Measurements from ENCODE around the gene CD72.
A peak's percentile ranks its signal among the peaks of the same experiment; 100 is the strongest.
"Not testable (repeated sequence)": the region's sequence is repeated elsewhere in the genome, so short reads cannot be mapped to it uniquely, and the experiment has no call there.

Gene CD72

DNA sequence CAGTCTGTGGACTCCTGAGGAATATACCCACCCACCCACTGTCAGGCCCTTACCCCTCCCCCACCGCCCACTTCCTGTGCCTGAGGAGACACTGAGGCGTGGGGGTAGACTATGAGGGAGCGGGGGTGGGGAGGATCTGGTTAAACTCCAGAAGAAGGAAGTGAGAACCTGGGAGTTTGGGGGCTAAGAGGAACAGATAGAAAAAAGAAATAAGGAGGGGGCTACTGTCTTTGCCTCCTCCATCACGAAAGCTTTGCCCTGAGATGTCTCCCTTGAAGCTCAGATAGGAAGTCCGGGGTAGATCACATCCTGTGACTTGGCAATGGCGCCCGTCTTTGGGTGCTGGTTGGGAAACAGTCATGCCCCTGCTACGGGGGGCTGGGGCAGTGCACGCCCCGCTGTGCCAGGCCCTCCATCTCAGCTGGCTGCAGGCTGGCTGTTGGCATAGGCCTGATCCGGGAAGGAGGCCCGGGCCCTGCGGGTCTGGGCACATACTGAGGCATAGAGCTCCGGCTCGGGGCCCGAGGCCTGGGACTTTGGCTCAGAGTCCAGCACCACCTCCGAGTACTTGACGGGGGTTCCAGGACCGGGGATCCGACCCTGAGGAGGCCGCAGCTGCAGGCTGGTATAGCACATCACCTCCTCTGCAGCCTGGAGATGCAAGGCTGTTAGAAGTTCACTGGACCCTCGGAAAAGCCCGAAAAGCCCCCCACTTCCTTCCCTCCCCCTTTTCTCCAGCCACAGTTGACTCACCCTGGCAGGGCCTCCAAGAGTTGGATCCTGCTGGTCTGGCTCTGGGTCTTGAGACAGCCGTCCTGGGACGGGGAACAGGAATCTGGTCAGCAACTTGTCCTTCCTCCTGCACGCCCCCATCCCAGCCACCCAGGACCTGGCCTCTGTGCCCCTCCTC, 31.5 kb upstream of the CD72 start:
- DNase-seq (ENCODE audit: low spot score): no peak

DNA sequence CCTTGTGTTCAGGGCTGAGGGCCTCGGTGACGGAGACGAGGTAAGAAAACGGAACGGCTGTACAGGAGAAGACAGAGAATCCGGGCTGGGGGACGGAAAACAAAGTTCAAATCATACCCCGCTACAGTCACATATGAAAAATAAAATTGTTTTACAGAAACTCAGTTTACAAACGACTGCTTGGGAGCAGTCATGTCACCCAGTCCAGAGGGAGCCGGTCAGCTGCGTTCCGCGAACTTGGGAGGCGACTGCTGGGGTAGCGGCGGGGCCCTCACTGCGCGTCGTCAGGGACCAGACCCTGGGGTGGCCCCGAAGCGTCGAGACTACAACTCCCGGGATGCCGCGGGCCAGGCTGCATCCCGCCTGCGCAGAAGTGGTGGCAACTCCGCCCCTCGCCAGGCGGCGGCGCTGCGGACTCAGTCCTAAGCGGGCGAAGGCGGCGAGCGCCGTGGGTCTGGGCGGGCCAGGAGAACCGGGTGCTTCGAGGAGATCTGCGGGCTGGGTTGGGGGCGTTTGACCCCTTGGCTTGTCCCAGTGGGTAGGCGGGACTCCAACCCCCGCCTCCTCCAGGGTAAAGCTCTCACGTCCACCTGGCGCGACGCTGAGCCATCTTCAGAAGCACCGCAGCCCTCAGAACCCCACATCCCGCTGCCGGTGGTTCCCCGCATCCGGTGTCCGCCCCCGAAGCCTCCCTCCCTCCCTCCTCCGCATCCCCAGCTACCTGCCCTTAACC, 28.5 kb upstream of the CD72 start:
- DNase-seq (ENCODE audit: low spot score): peak; percentile 87

DNA sequence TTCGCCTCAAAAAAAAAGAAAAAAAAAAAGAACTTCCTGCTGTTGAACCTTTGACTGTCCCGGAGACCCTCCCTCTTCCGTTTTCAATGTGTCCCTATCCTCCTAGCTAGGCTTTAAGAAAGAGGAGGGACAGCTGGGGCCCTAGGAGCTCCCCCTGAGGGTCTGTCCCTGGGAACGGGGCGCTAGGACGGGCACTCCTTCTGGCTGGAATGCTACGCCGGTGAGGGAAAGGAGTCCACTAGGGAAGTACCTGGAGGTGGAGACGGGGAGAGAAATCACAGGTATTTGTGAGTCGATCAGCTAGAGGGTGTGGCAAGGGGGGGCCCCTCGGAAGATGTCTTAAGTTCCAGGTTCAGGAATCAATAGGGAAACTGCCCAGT, 27.9 kb upstream of the CD72 start:
- DNase-seq (ENCODE audit: low spot score): no peak

DNA sequence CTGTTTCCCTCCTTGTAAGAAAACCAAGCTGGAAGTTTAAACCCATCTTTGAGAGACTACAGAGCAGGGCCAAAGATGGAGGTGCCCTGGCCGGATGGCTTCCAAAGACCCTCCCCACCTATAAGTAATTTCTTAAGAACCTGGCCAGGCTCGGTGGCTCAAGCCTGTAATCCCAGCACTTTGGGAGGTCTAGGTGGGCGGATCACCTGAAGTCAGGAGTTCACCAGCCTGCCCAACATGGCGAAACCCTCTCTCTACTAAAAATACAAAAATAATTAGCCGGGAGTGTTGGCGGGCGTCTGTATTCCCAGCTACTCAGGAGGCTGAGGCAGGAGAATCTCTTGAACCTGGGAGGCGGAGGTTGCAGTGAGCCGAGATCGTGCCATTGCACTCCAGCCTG, 27.5 kb upstream of the CD72 start:
- not testable (repeated sequence) for DNase-seq (ENCODE audit: low spot score)

DNA sequence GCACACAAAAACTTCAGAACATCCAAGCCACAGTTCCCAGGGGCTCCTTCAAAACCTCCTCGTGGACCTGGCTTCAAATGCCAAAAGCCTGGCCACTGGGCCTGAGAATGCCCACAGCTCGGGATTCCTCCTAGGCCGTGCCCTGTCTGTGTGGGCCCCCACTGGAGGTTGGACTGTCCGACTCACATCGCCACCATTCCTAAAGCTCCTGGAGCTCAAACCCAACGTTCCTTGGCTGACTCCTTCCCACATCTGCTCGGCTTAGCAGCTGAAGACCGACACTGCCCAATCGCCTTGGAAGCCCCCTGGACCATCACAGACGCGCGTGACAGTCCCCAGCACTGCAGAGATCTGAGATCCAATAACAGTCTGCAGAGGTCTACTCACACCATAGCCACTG, 24.8 kb upstream of the CD72 start:
- no peak for DNase-seq (ENCODE audit: low spot score)

DNA sequence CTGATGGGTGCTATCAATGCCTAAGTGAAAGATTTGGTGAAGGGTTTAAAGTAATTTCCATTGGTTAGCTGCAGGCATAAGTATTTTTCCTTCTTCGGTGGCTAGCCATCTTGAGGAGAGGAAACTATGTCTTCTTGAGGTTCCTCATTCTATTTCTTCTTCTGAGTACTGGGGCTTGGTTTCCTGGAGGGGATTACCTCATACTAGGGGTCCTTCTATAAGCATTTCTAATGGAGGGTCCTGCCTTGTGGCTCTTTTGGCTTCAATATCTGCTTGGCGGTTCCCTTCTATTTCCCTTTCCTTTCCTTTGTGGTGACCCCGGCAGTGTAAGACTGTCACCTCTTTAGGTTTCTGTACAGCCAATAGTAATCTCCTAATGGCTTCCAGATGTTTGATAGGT, 23.3 kb upstream of the CD72 start:
- not testable (repeated sequence) for DNase-seq (ENCODE audit: low spot score)

DNA sequence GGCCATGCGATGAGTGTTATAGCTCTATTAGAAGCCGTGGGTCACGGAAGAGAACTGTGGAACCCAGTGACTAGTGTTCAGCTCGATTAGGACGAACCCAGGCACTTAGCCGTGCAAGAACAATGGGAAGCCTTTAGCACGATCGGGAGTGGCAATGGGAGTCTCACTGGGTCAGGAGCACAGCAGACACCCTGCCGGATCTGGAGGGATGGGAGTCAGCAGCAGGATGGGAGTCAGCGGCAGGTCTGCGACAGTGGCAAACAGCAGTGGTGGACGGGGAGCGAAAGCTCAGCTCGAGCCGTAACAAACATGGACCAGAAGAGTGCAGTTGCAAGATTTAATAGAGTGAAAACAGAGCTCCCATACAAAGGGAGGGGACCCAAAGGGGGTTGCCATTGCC, 22.2 kb upstream of the CD72 start:
- not testable (repeated sequence) for DNase-seq (ENCODE audit: low spot score)

DNA sequence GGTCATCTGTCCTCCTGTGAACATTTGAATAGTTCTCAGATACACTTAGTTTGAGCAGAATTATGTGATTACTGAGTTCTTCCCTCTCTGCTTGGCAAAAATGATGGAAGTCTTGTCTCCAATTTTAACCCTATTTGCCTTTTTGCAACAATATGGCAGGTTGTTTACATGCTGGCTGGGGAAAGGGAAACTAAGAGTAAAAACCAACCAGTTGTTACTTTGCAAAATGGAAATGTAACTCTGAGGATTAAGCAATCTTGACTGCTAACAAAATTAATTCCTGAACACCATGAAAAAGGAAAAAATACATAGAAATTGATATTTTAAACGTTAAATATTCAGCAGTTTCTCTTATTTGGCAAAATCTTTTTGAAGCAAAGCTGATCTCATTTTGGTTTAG, 21.4 kb upstream of the CD72 start:
- no peak for DNase-seq (ENCODE audit: low spot score)

DNA sequence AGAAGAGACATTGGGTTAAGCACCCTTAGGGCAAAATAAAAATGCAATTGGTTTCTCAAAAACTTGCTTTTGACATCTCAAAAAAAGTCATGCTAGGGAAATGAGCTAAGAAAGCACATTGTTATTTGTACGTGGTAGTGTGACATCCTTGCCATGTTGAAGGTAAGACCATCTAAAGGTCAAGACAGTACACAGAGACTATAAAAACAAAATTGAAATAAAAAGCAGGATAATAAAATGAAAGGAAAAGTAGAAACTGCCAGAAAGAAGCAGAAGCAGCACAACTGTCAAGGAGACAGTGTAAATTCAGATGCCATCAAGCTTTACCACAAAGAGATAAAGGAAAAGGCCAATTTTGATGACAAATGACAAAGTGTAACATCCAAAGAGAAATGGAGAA, 21.0 kb upstream of the CD72 start:
- not testable (repeated sequence) for DNase-seq (ENCODE audit: low spot score)

DNA sequence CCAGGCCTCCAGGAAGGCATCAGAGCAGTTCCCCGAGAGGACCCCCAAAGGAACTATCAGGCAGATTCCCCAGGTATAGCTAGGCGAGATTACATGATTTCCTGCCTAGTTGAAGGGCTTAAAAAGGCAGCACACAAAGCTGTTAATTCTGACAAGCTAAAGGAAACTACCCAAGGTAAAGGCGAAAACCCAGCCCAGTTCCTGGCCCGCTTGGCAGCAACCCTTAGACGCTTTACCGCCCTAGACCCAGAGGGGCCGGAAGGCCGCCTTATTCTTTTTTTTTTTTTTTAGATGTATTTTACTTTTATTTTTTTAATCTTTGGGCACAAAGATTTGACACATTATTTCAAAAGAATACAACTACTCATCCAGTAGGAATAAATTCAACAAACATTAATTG, 20.5 kb upstream of the CD72 start:
- not testable (repeated sequence) for DNase-seq (ENCODE audit: low spot score)

DNA sequence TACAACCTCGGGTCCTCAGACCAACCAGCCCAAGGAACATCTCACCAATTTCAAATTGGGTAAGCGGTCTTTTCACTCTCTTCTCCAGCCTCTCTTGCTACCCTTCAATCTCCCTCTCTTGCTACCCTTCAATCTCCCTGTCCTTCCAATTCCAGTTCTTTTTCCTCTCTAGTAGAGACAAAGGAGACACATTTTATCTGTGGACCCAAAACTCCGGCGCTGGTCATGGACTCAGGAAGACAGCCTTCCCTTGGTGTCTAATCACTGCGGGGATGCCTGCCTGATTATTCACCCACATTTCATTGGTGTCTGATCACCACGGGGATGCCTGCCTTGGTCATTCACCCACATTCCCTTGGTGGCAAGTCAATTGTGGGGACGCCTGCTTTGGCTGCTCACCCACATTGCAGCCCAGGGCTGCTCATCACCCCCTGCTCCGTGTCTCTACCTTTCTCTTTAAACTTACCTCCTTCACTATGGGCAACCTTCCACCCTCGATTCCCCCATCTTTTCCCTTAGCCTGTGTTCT, 19.3 kb upstream of the CD72 start:
- not testable (repeated sequence) for DNase-seq (ENCODE audit: low spot score)

DNA sequence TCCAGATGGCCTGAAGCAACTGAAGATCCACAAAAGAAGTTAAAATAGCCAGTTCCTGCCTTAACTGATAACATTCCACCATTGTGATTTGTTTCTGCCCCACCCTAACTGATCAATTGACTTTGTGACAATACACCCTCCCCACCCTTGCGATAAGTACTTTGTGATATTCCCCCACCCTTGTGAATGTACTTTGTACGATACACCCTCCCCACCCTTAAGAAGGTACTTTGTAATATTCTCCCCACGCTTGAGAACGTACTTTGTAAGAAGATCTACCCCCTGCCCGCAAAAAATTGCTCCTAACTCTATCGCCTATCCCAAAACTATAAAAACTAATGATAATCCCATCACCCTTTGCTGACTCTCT, 18.6 kb upstream of the CD72 start:
- not testable (repeated sequence) for DNase-seq (ENCODE audit: low spot score)

DNA sequence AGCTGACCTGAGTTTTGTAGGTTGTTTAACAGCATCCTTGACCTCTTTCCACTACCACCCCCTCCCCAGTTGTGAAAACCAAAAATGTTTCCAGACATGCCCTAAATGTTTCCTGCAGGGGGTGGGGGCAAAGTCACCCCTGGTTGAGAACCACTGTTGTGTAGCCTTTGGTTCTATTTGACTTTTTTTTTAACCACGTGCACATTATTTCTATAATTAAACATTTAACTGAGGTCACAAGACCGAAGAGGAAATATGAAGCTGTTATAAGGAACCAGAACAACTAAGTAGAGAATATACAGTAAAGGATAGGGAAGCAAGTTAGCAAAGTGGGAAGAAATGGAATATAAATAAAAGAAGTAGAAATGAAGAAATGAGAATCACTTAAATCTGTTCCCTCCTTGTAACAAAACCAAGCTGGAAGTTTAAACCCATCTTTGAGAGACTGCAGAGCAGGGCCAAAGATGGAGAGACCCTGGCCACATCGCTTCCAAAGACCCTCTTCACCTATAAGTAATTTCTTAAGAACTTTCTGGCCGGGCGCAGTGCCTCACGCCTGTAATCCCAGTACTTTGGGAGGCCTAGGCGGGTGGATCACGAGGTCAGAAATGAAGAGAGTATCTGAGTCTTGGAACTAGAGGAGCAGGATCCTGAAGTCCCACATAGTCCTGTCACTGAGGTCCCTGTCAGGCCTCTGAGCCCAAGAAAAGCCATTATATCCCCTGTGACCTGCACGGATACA, 18.1 kb upstream of the CD72 start:
- DNase-seq (ENCODE audit: low spot score): no peak

DNA sequence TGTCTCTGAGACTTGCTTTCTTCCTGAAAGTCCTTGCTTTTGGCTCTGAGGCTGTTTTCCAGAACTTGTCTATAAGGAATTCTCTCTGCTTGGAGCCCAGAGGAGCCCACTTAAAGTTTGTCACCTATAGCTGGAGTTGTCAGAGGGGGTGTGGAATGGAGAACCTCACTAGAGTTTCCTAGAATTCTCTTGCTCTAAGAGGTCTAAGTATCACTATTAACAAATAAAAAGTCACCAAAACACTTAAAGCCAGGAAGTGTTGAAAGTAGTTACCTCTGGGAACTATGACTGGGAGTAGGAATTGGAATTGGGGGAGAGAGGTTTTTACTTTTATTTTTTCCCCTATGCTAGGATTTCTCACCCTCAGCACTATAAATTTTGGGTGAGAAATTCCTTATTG, 17.5 kb upstream of the CD72 start:
- no peak for DNase-seq (ENCODE audit: low spot score)

DNA sequence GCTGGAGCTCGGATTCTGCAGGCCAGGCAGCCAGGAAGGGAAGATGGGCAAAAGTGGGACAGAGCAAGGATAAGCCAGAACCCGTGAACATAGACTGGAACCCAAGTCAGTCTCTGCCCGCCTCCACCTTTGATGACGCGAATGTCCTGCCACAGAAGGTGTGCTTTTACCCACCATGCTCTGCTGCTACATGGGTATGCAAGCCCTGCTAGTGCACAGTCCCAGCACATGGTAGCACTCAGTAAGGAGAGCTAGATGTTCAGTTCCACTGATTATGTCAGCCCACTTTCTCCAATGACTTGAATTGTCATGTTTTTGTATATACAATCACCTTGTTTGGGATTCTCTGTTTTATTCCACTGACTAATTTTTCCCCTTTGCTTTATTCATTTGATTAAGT, 11.4 kb upstream of the CD72 start:
- no peak for DNase-seq (ENCODE audit: low spot score)

DNA sequence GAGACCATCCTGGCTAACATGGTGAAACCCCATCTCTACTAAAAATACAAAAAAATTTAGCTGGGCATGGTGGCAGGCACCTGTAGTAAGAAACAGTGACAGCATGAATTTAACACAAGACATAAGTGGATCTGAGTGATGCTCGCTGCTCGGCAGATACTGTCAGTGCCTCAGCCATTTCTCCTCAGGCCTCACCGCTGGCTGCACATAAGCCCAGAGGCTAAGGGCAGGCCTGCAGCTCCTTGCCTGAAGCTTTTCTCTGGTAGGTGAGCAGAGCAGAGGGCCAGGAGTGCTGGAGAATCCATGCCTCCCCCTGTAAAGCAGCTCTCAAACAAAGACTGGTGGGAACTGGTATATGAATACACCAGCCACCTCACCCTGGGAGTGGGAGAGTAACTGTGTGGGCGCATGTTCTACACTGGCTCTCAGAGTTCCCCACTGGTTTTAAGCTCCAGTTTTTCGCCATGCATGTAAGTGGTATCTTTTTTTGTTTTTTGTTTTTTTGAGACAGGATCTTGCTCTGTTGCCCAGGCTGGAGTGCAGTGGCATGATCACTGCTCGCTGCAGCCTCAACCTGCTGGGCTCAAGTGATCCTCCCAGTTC, 10.3 kb upstream of the CD72 start:
- DNase-seq (ENCODE audit: low spot score): no peak

DNA sequence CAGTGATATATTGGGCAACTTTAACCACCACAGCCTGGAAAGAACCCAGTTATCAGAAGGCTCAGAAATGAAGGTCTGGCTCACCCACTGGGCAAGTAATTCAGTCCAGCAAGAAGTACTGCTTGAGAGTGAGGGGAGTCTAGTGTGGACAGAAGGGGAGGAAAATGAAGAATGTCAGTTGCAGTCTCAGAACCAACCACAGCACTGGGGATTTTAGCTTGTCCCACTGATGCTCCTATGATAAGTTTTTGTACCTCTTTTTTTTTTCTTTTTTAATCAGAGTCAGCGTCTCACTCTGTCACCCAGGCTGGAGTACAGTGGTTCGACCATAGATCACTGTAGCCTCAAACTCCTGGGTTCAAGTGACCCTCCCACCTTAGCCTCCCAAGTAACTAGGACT, 9.4 kb upstream of the CD72 start:
- no peak for DNase-seq (ENCODE audit: low spot score)

DNA sequence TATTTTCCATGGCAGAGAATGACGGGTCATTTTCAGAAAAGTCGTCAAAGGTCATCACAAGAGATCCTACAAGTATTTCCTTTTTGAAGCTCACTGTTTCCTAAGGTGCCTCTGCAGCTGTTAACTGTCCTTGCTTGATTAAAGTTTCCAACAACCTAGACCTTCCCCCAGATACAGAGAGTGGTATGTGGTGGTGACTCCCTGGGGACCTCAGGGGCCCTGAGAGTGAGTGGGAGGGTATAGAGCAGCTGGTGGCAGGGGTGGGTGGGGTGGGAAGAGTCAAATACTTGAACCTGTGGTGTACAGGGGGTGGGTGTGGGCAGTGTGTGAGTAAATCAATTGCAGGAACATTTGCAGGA, 1.6 kb upstream of the CD72 start:
- DNase-seq (ENCODE audit: low spot score): no peak

DNA sequence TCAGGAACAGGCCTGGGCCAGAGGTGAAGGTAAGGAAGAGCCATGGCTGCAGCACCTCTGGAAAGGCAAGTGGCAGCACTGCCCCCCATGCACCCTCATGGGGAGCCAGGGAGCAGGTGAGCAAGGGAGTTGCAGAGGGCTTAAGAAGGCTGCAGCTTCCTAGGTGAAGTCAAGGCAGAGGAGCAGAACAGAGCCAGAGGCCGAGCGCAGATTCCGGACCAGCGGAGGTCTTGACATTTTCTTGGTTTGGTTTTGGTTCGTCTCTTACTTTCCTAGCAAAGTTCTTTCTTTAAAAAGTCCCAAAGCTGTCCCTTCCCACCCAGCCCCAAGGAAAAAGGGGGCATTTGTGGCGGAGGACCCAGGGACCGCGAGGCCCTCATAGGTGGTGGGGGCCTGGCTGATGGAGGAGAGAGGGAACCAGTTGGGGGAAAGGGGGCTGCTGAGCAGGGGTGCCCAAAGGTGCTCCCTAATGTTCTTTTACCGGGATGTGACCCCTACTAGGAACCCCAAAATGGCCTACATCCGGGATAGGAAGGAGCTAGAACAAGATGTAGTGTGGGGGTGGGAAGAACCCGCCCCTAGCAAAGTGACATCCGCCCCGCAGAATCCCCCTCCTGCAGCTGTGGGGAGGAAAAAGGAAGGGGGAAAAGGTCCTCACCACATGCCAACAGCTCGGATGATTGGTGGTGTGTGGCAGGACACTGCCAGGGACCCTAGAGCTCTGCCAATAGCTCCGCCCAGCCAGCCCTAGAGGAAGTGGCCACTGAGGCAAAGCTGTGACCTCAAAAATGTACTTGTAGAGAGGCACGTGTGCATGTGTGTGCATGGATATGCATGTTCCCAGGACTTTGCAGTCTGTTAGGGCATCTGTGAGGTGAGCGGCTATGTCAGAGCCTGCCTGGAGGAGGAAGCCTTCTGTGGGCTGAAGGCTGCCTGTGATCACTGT, 914 bp upstream of the CD72 start:
- no peak for DNase-seq (ENCODE audit: low spot score)

DNA sequence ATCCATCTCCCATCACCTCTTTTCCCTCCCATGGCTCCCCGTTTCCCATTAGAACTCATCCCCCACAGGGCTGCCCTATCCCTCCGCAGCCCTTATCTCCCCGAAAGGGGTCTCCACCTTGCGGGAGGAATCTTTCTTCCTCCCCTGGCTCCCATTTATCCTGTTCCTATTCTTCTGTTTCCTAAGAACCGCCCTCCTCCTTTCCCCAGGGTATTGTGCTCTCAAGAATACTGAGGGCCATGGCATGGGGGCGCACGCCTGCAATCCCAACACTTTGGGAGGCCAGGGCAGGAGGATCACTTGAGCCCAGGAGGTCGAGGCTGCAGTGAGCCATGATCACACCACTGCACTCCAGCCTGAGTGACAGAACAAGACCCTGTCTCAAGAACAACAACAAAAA, 665 bp downstream of the CD72 start:
- no peak for DNase-seq (ENCODE audit: low spot score)
